22Rv1 (cell line): ENCODE results near the gene PRDM16.

Source experiments
- H3K27ac ChIP-seq: fragments of 450-650 bp; 2 replicates; pipeline ENCODE4 v1.5.1; 2017
- CTCF ChIP-seq: fragments of 450-650 bp; IDR thresholded peaks from 2 replicates; pipeline ENCODE4 v1.5.1; 2017; ENCODE audit warnings: mild to moderate bottlenecking
- ZFX ChIP-seq: fragments of 450-650 bp; IDR thresholded peaks from 2 replicates; pipeline ENCODE4 v1.6.1; 2017; ENCODE audit warnings: antibody characterized with exemption, borderline replicate concordance

The PRDM16 gene

DNA sequence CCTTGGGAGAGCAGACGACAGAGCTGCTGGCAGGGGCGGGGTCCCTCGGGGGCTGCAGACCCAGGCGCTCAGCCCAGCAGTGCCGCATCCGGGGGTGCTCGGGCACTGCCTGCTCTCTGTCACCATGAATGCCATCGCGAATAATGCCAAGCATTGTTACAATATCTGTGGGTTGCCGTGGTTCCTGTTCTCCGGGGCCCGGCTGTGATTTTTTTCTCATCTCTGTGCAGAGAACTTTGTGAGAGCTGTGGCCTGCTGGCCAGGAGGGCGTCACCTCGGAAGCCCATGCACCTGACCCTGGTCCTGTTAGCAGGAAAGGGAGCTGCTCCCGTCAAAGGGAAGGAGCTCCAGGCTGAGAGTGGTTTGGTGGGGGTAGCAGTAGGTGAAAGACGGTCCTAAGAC is 70.4 kb downstream of the PRDM16 start:
- no peak overlapping the region for H3K27ac ChIP-seq
- TF ChIP-seq ZFX, result no peak
- TF ChIP-seq CTCF, result no peak

DNA sequence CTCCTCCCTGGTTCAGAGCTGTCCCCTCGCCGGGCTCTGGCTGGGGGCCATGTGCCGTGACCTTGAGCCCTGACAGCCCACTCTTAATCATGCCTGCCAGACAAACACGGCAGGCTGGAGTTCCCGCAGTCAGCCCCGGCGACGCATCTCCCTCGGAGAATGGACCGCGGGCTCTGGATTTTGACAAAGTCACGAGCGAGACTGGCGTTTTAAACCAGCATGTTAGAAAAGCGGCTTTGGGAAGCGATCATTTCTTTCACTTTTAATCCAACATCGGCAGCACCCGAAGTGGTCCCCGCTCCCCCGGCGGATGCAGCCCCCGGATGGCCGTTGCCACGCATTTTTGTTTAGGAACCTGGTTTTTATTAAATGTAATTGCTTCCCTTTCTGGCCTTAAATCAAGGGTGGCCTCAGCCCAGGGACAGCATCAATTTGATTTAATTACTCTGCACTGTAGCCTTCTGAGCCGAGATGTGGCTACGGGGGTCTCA is 70.9 kb downstream of the PRDM16 start:
- TF ChIP-seq ZFX (no peak), CTCF (no peak)
- no peak overlapping the region for H3K27ac ChIP-seq

- H3K27ac ChIP-seq, result no peak overlapping the region
- TF ChIP-seq CTCF (no peak), ZFX (no peak)
Observed at GRCh38 chr1:3140437-3140836, 71.4 kb downstream of the PRDM16 start.

DNA sequence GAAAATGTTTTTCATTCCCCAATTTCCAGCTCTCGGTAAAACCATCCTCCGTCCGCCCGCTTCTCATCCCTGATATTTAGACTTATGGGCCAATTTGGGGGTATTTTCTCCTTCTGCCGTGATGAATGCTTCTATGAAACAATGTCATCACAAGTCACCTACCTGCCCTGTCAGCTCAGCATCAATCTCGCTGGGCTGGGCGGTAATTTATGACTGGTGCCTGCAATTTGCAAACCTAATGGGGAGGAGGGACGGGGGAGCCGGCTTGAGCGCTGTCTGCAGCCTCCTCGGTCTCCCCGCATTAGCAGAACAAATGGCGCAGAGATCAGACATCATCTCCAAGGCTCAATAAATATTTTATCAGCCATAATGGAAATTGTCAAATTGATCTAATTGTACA is 72.1 kb downstream of the PRDM16 start:
- TF ChIP-seq CTCF, result no peak
- no peak for TF ChIP-seq ZFX
- no peak overlapping the region for H3K27ac ChIP-seq

GRCh38 chr1:3141836-3142235 is 72.8 kb downstream of the PRDM16 start:
- no peak overlapping the region for H3K27ac ChIP-seq
- TF ChIP-seq ZFX (no peak), CTCF (no peak)

DNA sequence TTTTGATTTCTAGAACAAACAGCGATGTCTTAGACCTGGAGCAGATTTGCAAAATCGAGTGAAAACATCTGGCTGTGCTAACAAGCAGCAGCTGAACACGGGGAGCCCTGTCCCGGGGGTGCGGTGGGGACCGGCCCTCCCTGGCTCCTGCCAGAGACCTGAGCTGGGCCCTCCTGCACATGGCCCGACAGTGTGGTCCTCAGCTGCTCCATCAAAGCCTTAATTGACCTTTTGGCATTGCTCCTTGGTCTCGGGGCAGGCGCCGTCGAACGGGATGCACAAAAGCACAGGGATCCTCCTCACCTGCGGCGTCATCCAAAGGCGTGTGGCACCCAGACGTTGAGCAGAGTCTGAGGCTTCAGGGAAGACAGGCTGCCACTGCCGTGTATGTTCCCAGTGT is 73.2 kb downstream of the PRDM16 start:
- TF ChIP-seq CTCF, result no peak
- TF ChIP-seq ZFX, result no peak
- H3K27ac ChIP-seq, result no peak overlapping the region

DNA sequence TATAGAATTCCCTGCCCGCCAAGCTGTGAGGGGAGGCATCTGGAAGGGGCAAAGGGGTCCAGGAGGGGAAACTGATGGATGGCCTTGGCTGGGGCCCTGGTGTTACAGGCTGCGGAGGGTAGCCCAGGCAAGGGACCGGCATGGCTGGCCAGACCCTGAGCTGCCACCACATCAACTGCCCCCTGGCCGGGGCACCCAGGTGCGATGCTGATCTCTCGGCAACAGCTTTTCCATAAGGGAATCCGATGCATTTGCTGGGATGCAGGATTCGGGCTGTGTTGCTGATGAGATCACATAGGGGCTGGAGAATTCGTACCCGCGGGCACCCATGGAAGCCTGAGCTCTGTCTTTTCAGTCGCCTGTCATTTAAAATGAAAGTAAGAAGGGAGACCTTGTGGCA is 73.7 kb downstream of the PRDM16 start:
- TF ChIP-seq CTCF, result no peak
- no peak for TF ChIP-seq ZFX
- H3K27ac ChIP-seq, result no peak overlapping the region
